Panc1 (cell line): ENCODE data around the gene DAPP1. TPM values are rescaled to one million over a fixed set of nuclear protein-coding genes. Genes with fewer than 3 reads are reported as not detected.
A peak's percentile ranks its signal among the peaks of the same experiment; 100 is the strongest.

Source experiments
- ATAC-seq: fragments of 200-7000 bp; cut with Tn5 transposase; 2 replicates; pipeline ENCODE4 v1.9.1; 2020; ENCODE audit warnings: mild to moderate bottlenecking, moderate library complexity
- BruUV-seq: library from RNA; stranded (reverse); fragments of 400-500 nt; replicated peaks from 2 replicates; lab custom pipeline; 2021; lab: Mats Ljungman, UMichigan
- CTCF ChIA-PET: fragments of 300-600 bp; sonication (Branson Sonifier 250); formaldehyde crosslinking; loops from one replicate; lab custom pipeline; 2022; ENCODE audit warnings: antibody characterized with exemption; lab: Charles Lee
- POLR2A ChIA-PET: fragments of 300-600 bp; sonication (Branson Sonifier 250); formaldehyde crosslinking; loops from one replicate; lab custom pipeline; 2022; ENCODE audit warnings: antibody characterized with exemption; lab: Charles Lee
- DNase-seq: peaks from one replicate; pipeline ENCODE4 v3.0.0-alpha.2; 2010; ENCODE audit warnings: low read depth, low spot score
- H3K27ac ChIP-seq: 2 replicates; pipeline ENCODE4 v1.5.1; 2011; ENCODE audit warnings: mild to moderate bottlenecking, low read length, inconsistent platforms
- H3K27me3 ChIP-seq: fragments of 200-500 bp; sonication (Bioruptor generic); 2 replicates; pipeline ENCODE4 v1.6.0; 2014; ENCODE audit warnings: low read length, inconsistent platforms; ENCODE audit not compliant: control insufficient read depth, insufficient read depth
- H3K36me3 ChIP-seq: fragments of 200-500 bp; sonication (Bioruptor generic); 2 replicates; pipeline ENCODE4 v1.5.1; 2014; ENCODE audit warnings: inconsistent platforms, mild to moderate bottlenecking, low read length, moderate library complexity; ENCODE audit not compliant: control insufficient read depth, insufficient read depth
- H3K4me1 ChIP-seq: 2 replicates; pipeline ENCODE4 v1.5.1; 2011; ENCODE audit warnings: inconsistent platforms, mild to moderate bottlenecking, low read length, moderate library complexity; ENCODE audit not compliant: control insufficient read depth, insufficient read depth
- H3K4me3 ChIP-seq, 2 experiments: 2 replicates each; pipeline ENCODE4 v1.5.1; 2011 to 2012; ENCODE audit warnings: low read depth in 2 of 2, low read length in 2 of 2, mild to moderate bottlenecking in 2 of 2, inconsistent platforms in 1 of 2, moderate library complexity in 1 of 2
- H3K9me3 ChIP-seq: fragments of 200-500 bp; sonication (Bioruptor generic); 2 replicates; pipeline ENCODE4 v1.5.1; 2014; ENCODE audit warnings: low read depth, mild to moderate bottlenecking, inconsistent platforms, low read length, moderate library complexity; ENCODE audit not compliant: control insufficient read depth, insufficient read depth
- POLR2AphosphoS5 ChIP-seq: IDR thresholded peaks from 2 replicates; pipeline ENCODE4 v1.6.1; 2012; ENCODE audit warnings: mild to moderate bottlenecking, low read depth, low read length, moderate library complexity
- SIN3A ChIP-seq: IDR thresholded peaks from 2 replicates; pipeline ENCODE4 v1.6.1; 2012; ENCODE audit warnings: low read depth, mild to moderate bottlenecking, low read length, moderate library complexity, borderline replicate concordance; ENCODE audit not compliant: insufficient read depth
- TCF7L2 ChIP-seq: IDR thresholded peaks from 2 replicates; pipeline ENCODE4 v1.6.1; 2011; ENCODE audit warnings: mild to moderate bottlenecking, low read depth, low read length, inconsistent platforms
- in situ Hi-C: cut with HindIII; loops from 2 replicates; pipeline ENCODE4 v1.10.0; 2016; ENCODE audit warnings: low sequenced_read_pairs, low pct_unique_long_range_greater_than_20kb
- intact Hi-C: fragments of 100-400 bp; cut with micrococcal nuclease; formaldehyde crosslinking; loops from one replicate; pipeline ENCODE4 v1.10.0; 2022; ENCODE audit not compliant: unreplicated experiment
- total RNA-seq: library from RNA; stranded (reverse); gene quantifications from one replicate; pipeline ENCODE4 v1.2.1, GENCODE V29; 2021; ENCODE audit not compliant: unreplicated experiment
- TF ChIP-seq, protein P1 (sequence below): fragments of 450-650 bp; IDR thresholded peaks from 2 replicates; pipeline ENCODE4 v1.5.1; 2017; ENCODE audit warnings: mild to moderate bottlenecking
- TF ChIP-seq, protein P2 (sequence below), 2 experiments: IDR thresholded peaks; 2 replicates each; pipeline ENCODE4 v1.6.1; 2011 to 2012; ENCODE audit warnings: low read depth in 2 of 2, control low read depth in 1 of 2, low read length in 1 of 2, mild to moderate bottlenecking in 1 of 2, moderate library complexity in 1 of 2; ENCODE audit not compliant: insufficient read depth in 1 of 2

DAPP1 gene
- total RNA-seq, 1 experiment from 2014 or later = not detected

DNA sequence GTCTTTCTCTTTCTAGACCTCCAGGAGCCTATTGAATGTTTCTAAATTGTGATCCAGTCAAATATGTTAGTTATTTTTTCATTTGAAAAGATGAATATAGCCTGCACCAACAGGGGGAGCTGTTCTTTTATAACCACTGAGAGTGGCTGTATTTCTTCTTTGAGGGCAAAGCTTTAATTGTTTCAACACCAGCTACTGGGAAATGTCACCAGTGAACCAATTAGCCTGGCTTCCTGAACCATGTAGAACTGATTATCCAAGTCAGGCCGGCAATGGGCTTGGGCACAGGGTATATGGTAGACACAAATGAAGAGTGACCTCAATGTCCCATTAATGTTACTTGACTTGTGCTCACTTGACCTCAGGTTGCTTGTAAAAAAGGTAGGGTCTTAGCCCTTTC lies 4.8 kb upstream of the DAPP1 start:
- DNase-seq = peak; percentile 7
- intact Hi-C loops = no loop called here
- no peaks in the 10 kb centered on the region for H3K27me3 ChIP-seq
- in situ Hi-C loops = no loop called here
- H3K9me3 ChIP-seq = no peaks in the 10 kb centered on the region
- no peak overlapping the region for H3K4me3 ChIP-seq
- POLR2A ChIA-PET = no interaction called here
- H3K36me3 ChIP-seq = no peaks in the 10 kb centered on the region
- ATAC-seq = no peak
- CTCF ChIA-PET = no interaction called here
- TF ChIP-seq, protein P1, sequence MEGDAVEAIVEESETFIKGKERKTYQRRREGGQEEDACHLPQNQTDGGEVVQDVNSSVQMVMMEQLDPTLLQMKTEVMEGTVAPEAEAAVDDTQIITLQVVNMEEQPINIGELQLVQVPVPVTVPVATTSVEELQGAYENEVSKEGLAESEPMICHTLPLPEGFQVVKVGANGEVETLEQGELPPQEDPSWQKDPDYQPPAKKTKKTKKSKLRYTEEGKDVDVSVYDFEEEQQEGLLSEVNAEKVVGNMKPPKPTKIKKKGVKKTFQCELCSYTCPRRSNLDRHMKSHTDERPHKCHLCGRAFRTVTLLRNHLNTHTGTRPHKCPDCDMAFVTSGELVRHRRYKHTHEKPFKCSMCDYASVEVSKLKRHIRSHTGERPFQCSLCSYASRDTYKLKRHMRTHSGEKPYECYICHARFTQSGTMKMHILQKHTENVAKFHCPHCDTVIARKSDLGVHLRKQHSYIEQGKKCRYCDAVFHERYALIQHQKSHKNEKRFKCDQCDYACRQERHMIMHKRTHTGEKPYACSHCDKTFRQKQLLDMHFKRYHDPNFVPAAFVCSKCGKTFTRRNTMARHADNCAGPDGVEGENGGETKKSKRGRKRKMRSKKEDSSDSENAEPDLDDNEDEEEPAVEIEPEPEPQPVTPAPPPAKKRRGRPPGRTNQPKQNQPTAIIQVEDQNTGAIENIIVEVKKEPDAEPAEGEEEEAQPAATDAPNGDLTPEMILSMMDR = peak; percentile 42
- no peak for TF ChIP-seq TCF7L2
- TF ChIP-seq SIN3A = no peak
- TF ChIP-seq, protein P2, sequence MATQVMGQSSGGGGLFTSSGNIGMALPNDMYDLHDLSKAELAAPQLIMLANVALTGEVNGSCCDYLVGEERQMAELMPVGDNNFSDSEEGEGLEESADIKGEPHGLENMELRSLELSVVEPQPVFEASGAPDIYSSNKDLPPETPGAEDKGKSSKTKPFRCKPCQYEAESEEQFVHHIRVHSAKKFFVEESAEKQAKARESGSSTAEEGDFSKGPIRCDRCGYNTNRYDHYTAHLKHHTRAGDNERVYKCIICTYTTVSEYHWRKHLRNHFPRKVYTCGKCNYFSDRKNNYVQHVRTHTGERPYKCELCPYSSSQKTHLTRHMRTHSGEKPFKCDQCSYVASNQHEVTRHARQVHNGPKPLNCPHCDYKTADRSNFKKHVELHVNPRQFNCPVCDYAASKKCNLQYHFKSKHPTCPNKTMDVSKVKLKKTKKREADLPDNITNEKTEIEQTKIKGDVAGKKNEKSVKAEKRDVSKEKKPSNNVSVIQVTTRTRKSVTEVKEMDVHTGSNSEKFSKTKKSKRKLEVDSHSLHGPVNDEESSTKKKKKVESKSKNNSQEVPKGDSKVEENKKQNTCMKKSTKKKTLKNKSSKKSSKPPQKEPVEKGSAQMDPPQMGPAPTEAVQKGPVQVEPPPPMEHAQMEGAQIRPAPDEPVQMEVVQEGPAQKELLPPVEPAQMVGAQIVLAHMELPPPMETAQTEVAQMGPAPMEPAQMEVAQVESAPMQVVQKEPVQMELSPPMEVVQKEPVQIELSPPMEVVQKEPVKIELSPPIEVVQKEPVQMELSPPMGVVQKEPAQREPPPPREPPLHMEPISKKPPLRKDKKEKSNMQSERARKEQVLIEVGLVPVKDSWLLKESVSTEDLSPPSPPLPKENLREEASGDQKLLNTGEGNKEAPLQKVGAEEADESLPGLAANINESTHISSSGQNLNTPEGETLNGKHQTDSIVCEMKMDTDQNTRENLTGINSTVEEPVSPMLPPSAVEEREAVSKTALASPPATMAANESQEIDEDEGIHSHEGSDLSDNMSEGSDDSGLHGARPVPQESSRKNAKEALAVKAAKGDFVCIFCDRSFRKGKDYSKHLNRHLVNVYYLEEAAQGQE (IDR thresholded peaks at IDR 0.05; ENCODE audit: insufficient read depth in 1 of 2, low read depth in 2 of 2, low read length in 1 of 2) = no peak
- no TSS peak for BruUV-seq
- H3K4me1 ChIP-seq = no peaks in the 10 kb centered on the region
- H3K27ac ChIP-seq = no peak overlapping the region

DNA sequence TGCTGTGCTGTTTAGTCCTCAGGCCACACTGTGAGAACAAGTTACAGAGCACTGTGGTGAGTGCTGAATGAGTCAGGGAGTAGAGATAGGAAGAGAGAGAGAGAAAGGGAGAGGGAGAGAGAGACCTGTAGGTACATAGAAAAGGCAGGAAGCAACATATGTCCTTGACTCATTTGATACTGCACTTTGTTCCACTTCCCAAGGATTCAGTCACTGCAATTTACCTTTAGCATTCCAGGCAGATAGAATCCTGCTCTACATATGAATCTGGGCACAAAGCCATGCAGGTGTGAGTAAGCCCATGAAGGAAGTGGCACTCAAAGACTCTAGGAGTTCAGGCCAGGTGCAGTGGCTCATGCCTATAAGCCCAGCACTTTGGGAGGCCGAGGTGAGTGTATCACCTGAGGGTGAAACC lies 1.0 kb upstream of the DAPP1 start:
- Histone ChIP-seq H3K9me3 (no peaks in the 10 kb centered on the region), H3K27ac (no peak overlapping the region), H3K4me1 (no peaks in the 10 kb centered on the region), H3K36me3 (no peaks in the 10 kb centered on the region), H3K27me3 (no peaks in the 10 kb centered on the region), H3K4me3 (no peak overlapping the region)
- intact Hi-C loops = no loop called here
- DNase-seq (no peak), ATAC-seq (no peak)
- BruUV-seq = no TSS peak
- CTCF ChIA-PET = no interaction called here
- TF ChIP-seq, protein P2 (IDR thresholded peaks at IDR 0.05; ENCODE audit: insufficient read depth in 1 of 2, low read depth in 2 of 2, low read length in 1 of 2) = no peak
- no peak for TF ChIP-seq POLR2AphosphoS5
- no peak for TF ChIP-seq SIN3A
- TF ChIP-seq TCF7L2 = no peak
- TF ChIP-seq, protein P1 = no peak
- in situ Hi-C loops = no loop called here
- POLR2A ChIA-PET = no interaction called here
